ENCODE measurements around the gene ATP6V1F. TPM values are rescaled to one million over a fixed set of nuclear protein-coding genes. Genes with fewer than 3 reads are reported as not detected.

Gene ATP6V1F
- total RNA-seq, 4 donors from 2014 or later = 49.6 to 109 (median 86.6) TPM

DNA sequence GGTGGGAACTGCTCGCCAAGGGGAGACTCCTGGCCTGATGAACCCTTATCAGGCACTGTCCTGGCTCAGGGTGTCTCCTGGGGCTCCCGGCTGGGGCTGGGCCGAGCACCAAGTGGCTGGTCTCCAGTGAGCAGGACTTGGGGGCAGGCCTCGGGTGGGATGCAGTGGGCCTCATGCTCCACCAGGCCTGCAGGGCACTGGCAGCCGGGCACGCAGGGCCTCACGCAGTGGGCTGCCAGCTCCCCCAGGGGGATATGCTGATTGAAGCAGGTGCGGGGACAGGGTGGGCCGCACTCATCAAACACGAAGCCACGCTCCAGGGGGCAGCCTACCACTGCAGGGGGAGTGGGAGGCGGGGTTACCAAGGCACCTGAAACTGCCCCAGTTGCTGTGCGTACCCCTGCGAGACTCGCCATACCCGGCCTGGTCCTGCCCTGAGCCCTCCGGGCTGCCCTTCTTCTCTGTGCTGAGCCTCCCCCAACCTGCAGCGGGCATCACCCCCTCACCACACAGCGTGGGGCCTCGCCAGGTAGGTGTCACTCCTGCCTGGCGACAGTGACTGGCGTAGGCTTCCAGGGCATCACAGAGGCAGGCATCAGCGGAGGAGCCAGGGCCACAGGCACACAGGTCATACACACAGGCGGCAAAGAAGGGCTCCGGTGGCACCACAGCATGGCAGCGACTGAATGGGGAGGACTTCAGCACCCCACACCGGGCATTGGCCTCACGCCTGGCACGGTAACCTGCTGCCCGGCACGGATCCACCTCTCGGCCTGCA lies 14.5 kb downstream of the ATP6V1F start:
- Histone ChIP-seq H3K27me3 (no peaks in the 10 kb centered on the region), H3K36me3 (no peaks in the 10 kb centered on the region), H3K4me1 (no peaks in the 10 kb centered on the region), H3K9me3 (no peaks in the 10 kb centered on the region), H3K27ac (no peak overlapping the region), H3K4me3 (replicated peaks in 1 of 3) (no peak overlapping the region)
- intact Hi-C loops (cut with DNase I) = no loop called here
- DNase-seq = no peak
- TF ChIP-seq POLR2A (IDR thresholded peaks at IDR 0.05) = no peak
- TF ChIP-seq, protein P1, sequence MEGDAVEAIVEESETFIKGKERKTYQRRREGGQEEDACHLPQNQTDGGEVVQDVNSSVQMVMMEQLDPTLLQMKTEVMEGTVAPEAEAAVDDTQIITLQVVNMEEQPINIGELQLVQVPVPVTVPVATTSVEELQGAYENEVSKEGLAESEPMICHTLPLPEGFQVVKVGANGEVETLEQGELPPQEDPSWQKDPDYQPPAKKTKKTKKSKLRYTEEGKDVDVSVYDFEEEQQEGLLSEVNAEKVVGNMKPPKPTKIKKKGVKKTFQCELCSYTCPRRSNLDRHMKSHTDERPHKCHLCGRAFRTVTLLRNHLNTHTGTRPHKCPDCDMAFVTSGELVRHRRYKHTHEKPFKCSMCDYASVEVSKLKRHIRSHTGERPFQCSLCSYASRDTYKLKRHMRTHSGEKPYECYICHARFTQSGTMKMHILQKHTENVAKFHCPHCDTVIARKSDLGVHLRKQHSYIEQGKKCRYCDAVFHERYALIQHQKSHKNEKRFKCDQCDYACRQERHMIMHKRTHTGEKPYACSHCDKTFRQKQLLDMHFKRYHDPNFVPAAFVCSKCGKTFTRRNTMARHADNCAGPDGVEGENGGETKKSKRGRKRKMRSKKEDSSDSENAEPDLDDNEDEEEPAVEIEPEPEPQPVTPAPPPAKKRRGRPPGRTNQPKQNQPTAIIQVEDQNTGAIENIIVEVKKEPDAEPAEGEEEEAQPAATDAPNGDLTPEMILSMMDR (IDR thresholded peaks at IDR 0.05) = no peak
- WGBS, 2 donors = 94 to 95% methylated on average over 19 to 22 of the region's 32 CpGs

DNA sequence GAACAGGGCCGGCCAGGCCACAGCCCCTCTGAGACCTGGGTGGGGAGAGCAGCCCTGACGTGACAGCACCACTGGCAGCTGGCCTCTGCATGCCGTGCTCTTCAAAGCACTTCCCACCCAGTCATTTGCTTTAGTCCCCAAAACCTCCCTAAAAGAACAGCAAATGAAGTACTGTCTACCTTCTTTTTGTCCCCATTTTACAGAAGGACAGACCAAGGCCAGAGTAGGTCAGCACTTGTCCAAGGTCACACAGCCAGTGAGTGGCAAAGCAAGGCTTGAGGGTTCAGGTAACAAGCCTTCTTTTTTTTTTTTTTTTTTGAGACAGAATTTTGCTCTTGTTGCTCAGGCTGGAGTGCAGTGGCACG lies 15.1 kb downstream of the ATP6V1F start:
- H3K9me3 ChIP-seq = no peaks in the 10 kb centered on the region
- no peak for DNase-seq
- H3K27ac ChIP-seq = no peak overlapping the region
- intact Hi-C loops (cut with DNase I) = no loop called here
- TF ChIP-seq POLR2A (IDR thresholded peaks at IDR 0.05) = no peak
- TF ChIP-seq, protein P1 (IDR thresholded peaks at IDR 0.05) = no peak
- H3K4me3 ChIP-seq (replicated peaks in 1 of 3) = no peak overlapping the region
- H3K4me1 ChIP-seq = no peaks in the 10 kb centered on the region
- no peaks in the 10 kb centered on the region for H3K27me3 ChIP-seq
- 73 to 76% methylated on average over 4 of the region's 4 CpGs for WGBS, 2 donors
- no peaks in the 10 kb centered on the region for H3K36me3 ChIP-seq

DNA sequence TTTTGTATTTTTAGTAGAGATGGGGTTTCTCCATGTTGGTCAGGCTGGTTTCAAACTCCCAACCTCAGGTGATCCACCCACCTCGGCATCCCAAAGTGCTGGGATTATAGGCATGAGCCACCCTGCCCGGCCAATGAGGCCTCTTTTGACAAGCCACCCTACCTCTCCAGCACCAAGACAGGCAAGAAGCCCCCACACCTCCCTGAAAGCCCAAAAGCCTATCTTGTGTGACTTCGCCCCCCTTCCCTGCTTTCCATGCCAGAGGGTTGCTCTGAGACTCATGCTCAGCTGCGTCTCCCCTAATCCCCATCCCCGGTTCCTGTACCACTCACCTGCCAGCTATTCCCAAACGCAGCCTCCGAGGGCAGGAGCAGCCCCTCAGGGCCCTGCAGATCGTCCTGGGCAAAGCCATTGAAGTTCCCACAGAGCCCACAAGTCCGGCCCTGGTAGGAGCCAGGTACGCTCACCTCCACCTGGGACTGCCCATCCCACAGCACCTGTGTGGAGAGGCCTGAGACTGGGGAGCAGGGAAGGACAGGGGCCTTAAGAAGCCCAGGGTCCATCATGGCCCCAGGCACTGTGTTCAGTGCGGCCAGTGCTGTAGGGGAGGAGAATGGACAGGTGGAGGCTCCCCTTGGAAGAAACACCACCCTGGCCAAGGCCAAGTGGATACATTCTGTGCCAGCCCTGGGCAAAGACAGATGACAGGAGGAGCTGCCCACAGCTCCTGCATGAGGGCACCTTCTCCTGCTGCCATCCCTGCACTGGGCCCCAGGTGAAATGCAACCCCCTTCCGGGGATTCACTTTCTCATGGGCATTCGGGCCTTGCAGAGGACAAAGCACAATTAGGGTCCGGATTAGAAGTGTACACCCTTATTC lies 15.8 kb downstream of the ATP6V1F start:
- H3K4me1 ChIP-seq = no peaks in the 10 kb centered on the region
- intact Hi-C loops (cut with DNase I) = no loop called here
- no peaks in the 10 kb centered on the region for H3K27me3 ChIP-seq
- DNase-seq = no peak
- TF ChIP-seq, protein P1 (IDR thresholded peaks at IDR 0.05) = no peak
- no peak for TF ChIP-seq POLR2A (IDR thresholded peaks at IDR 0.05)
- no peak overlapping the region for H3K4me3 ChIP-seq (replicated peaks in 1 of 3)
- H3K27ac ChIP-seq = no peak overlapping the region
- H3K9me3 ChIP-seq = no peaks in the 10 kb centered on the region
- 94 to 99% methylated on average over 13 to 14 of the region's 14 CpGs for WGBS, 2 donors
- H3K36me3 ChIP-seq = no peaks in the 10 kb centered on the region

DNA sequence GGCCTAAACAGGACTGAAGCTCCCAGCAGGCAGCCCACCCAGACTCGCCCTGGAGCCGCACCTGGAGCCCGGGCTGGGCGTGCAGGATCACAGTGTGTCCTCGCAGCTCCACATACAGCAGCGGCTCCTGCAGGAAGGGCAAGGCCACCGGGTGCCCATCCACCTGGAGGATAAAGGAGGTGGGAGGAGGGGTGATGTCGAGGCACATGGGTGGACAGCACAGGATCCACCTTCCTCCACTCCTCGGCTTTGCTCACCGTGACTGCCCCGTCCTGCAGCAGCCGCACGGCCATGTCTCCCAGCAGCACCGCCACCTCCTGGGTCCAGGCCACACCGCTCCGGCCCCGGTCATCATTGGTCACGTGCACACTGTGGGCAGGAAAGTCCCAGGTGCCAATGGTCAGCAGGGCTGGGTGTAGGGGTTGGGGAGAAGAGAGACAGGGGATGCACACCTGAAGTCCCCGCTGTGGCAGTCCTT lies 16.8 kb downstream of the ATP6V1F start:
- no peak for DNase-seq
- H3K36me3 ChIP-seq = no peaks in the 10 kb centered on the region
- intact Hi-C loops (cut with DNase I) = no loop called here
- H3K27me3 ChIP-seq = no peaks in the 10 kb centered on the region
- H3K4me1 ChIP-seq = no peaks in the 10 kb centered on the region
- H3K9me3 ChIP-seq = no peaks in the 10 kb centered on the region
- TF ChIP-seq, protein P1 (IDR thresholded peaks at IDR 0.05) = no peak
- no peak for TF ChIP-seq POLR2A (IDR thresholded peaks at IDR 0.05)
- H3K4me3 ChIP-seq (replicated peaks in 1 of 3) = no peak overlapping the region
- H3K27ac ChIP-seq = no peak overlapping the region
- WGBS, 2 donors = 83% methylated on average over 9 to 14 of the region's 19 CpGs

Data from thyroid gland (tissue), 4 donors.